GM20000 (cell line): Measurements from ENCODE around the gene OR4F15.

ENCODE experiments used
- DNase-seq: peaks from one replicate; pipeline ENCODE4 v3.0.0; 2012; ENCODE audit warnings: low spot score
- CTCF ChIP-seq: IDR thresholded peaks from 2 replicates; pipeline ENCODE4 v1.5.1; 2012; ENCODE audit warnings: mild to moderate bottlenecking, control low read depth; ENCODE audit errors: extremely low read depth, missing control alignments

The OR4F15 gene

GRCh38 chr15:101844916-101845315 is 32.9 kb downstream of the OR4F15 start:
- no peak for TF ChIP-seq CTCF
- no peak for DNase-seq

GRCh38 chr15:101852356-101852755 is 40.4 kb downstream of the OR4F15 start:
- no peak for DNase-seq
- no peak for TF ChIP-seq CTCF
